Peyer's patch (tissue), 4 donors: Measurements from ENCODE around the gene AKAP13. TPM values are rescaled to one million over a fixed set of nuclear protein-coding genes. Genes with fewer than 3 reads are reported as not detected.

Experiments used
- DNase-seq, 3 donors: peaks; one replicate each; pipeline ENCODE4 v3.0.0-alpha.2; 2017 to 2019
- H3K27ac ChIP-seq, 4 donors: fragments of 200-600 bp; sonication (generic); one replicate each; pipeline ENCODE4 v1.5.1; 2016 to 2019
- H3K27me3 ChIP-seq, 2 donors: fragments of 200-600 bp; sonication (generic); one replicate each; pipeline ENCODE4 v1.5.1; 2019
- H3K36me3 ChIP-seq, 3 donors: fragments of 200-600 bp; sonication (generic); one replicate each; pipeline ENCODE4 v1.5.1; 2016 to 2019
- H3K4me1 ChIP-seq, 4 donors: fragments of 200-600 bp; sonication (generic); one replicate each; pipeline ENCODE4 v1.5.1; 2016 to 2019
- H3K4me3 ChIP-seq, 4 donors: fragments of 200-600 bp; sonication (generic); 1 replicate in 3 of 4; 2 replicates in 1 of 4; pipeline ENCODE4 v1.5.1; 2016 to 2019; ENCODE audit warnings: mild to moderate bottlenecking in 1 of 4
- H3K9me3 ChIP-seq, 4 donors: fragments of 200-600 bp; sonication (generic); one replicate each; pipeline ENCODE4 v1.5.1; 2016 to 2019; ENCODE audit warnings: mild to moderate bottlenecking in 1 of 4
- POLR2A ChIP-seq, 2 donors: fragments of 450-650 bp; IDR thresholded peaks; one replicate each; pipeline ENCODE4 v1.5.1; 2017; ENCODE audit warnings: antibody characterized with exemption in 2 of 2, mild to moderate bottlenecking in 2 of 2, moderate library complexity in 2 of 2
- total RNA-seq, 4 donors: library from RNA; depleted of rRNA; stranded (reverse); fragments of >200 nt; gene quantifications; one replicate each; pipeline ENCODE4 v1.1.0, GENCODE V29; 2016
- TF ChIP-seq, protein P1 (sequence below), 6 experiments: fragments of 450-650 bp in 4 of 6; fragments of 200-600 bp in 2 of 6; sonication (generic) in 1 of 6; IDR thresholded peaks; one replicate each; pipeline ENCODE4 v1.5.1; 2017 to 2019; ENCODE audit warnings: antibody characterized with exemption in 6 of 6, mild to moderate bottlenecking in 3 of 6, moderate library complexity in 1 of 6

Gene AKAP13
- total RNA-seq, 4 donors from 2014 or later: 166 to 742 (median 242) TPM

DNA sequence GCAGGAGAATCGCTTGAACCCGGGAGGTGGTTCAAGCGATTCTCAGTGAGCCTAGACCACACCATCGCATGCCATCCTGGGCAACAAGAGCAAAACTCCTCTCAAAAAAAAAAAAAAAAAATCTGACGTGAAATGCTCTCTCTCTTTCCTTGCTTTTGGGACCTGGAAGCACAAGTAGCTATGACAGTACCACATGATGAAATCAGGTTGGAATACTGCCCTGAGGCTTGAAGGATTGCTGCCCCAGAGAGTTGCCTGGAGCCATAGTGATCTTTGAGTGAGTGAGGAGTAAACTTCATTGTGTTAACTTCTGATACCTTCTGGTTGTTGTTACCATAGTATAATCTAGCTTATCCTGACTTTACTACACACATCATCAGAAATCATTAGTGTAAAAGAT lies 23.3 kb downstream of the AKAP13 start:
- Histone ChIP-seq H3K36me3 (no peaks in the 10 kb centered on the region), H3K27ac (peak overlapping the region in 1 of 4 donors; percentile 59), H3K4me3 (no peak overlapping the region), H3K9me3 (no peaks in the 10 kb centered on the region), H3K27me3 (no peaks in the 10 kb centered on the region), H3K4me1 (peaks cover 0 to 20% (median 8%) of the 10 kb centered on the region in 4 donors)
- TF ChIP-seq, protein P1, sequence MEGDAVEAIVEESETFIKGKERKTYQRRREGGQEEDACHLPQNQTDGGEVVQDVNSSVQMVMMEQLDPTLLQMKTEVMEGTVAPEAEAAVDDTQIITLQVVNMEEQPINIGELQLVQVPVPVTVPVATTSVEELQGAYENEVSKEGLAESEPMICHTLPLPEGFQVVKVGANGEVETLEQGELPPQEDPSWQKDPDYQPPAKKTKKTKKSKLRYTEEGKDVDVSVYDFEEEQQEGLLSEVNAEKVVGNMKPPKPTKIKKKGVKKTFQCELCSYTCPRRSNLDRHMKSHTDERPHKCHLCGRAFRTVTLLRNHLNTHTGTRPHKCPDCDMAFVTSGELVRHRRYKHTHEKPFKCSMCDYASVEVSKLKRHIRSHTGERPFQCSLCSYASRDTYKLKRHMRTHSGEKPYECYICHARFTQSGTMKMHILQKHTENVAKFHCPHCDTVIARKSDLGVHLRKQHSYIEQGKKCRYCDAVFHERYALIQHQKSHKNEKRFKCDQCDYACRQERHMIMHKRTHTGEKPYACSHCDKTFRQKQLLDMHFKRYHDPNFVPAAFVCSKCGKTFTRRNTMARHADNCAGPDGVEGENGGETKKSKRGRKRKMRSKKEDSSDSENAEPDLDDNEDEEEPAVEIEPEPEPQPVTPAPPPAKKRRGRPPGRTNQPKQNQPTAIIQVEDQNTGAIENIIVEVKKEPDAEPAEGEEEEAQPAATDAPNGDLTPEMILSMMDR (IDR thresholded peaks at IDR 0.05): no peak
- TF ChIP-seq POLR2A (IDR thresholded peaks at IDR 0.05): no peak
- no peak for DNase-seq

DNA sequence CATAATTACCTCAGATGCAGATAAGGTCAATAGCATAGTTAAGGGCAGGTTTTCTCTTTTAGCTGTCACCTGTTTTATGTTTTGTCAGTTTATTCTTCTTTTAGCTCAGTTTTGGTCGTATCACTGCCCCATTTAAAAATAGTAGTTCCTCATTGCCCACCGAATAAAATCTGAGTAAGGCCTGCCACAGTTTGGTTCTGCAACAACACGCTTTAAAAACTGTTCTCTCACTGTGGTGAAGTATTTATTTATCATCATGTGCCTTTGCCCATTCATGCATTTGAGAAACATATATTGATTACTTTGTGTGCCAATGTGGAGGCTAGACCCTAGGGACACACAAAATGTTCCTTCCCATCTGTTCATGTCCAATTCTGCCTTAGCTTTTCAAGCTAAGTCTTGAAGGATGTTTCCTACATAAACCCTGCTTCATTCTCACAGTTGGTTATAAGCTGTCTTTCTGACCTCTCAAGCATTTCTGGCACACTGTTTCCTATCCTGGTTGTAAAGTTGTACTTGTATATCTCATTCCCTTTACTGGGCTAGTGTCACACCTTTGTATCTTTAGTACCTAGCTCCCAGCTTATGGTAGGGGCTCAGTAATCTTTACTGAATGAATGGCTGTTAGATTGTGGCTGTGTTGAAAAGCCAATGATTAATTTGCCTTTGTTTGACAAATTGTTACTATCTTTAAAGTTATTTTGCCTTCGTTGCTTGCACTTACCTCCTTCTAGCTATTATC lies 23.9 kb downstream of the AKAP13 start:
- Histone ChIP-seq H3K4me3 (no peak overlapping the region), H3K4me1 (peaks cover 0 to 20% (median 8%) of the 10 kb centered on the region in 4 donors), H3K27ac (peak overlapping the region in 2 of 4 donors; percentile 36 to 59), H3K9me3 (no peaks in the 10 kb centered on the region), H3K27me3 (no peaks in the 10 kb centered on the region), H3K36me3 (no peaks in the 10 kb centered on the region)
- TF ChIP-seq, protein P1 (IDR thresholded peaks at IDR 0.05): no peak
- no peak for TF ChIP-seq POLR2A (IDR thresholded peaks at IDR 0.05)
- no peak for DNase-seq

DNA sequence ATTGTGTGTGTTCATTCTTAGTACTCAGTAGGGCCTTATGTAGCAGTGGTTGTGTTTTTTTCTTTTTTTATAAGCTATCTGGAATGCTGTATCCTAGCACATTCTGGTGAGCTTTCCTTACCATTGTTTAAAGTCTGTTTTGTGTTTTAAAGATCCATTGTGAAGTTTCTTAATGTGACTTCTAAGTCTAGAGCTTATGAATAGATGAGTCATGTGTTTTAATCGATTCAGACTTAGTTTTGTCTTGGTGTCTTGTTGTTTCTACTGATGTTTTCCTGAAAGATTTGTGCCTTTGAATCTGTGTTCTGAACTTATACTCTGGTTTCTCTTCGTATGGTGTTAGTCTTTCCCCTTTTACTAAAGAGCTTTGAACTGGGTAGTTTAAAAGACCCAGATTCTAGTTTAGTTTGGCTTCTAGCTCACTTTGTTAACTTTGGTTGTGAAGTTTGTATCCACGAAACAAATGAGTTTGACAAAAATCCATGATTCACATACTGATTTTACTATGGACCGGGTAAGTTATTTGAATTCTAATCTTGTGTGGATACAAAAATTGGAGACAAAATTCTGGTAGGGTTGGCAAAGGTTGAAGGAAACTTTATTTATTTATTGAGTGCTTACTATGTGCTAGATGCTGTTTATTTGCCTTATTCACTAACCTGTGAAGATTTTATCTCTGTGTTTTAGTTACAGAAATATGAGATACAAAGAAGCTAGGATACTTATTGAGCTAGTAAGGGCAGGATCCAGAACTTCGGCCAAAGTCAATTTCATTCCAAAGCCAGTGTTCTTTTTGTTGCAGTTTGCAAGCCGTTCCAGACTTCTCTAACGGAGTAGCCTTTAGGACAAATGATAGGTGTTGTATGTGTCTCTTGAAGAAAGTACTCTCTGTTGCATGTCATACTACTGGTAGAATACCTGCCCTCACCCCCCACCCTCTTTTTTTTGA lies 24.8 kb downstream of the AKAP13 start:
- Histone ChIP-seq H3K36me3 (no peaks in the 10 kb centered on the region), H3K4me3 (no peak overlapping the region), H3K27ac (peak overlapping the region in 2 of 4 donors; percentile 36 to 59), H3K9me3 (no peaks in the 10 kb centered on the region), H3K27me3 (no peaks in the 10 kb centered on the region), H3K4me1 (peaks cover 0 to 20% (median 8%) of the 10 kb centered on the region in 4 donors)
- TF ChIP-seq, protein P1 (IDR thresholded peaks at IDR 0.05): no peak
- no peak for TF ChIP-seq POLR2A (IDR thresholded peaks at IDR 0.05)
- DNase-seq: no peak

DNA sequence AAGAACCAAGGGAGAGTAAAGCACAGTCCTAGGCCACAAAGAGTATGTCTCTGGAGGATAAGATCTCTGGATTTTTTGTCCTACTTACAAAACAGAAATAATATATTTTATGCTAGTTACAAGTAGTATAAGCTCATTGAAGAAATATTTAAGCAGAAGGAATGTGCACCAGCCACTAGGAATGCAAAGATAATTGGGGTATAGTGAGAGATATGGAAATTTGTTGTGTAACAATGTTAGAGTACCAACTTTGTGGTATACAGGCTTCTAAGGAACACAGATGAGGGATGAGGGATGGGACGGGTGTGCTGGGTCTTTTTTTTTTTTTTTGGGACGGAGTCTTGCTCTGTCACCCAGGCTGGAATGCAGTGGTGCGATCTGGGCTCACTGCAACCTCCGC lies 26.5 kb downstream of the AKAP13 start:
- no peaks in the 10 kb centered on the region for H3K27me3 ChIP-seq
- H3K36me3 ChIP-seq: no peaks in the 10 kb centered on the region
- no peak for DNase-seq
- TF ChIP-seq, protein P1 (IDR thresholded peaks at IDR 0.05): no peak
- no peak for TF ChIP-seq POLR2A (IDR thresholded peaks at IDR 0.05)
- no peaks in the 10 kb centered on the region for H3K9me3 ChIP-seq
- H3K4me1 ChIP-seq: peaks cover 0 to 20% (median 4%) of the 10 kb centered on the region in 4 donors
- peak overlapping the region in 2 of 4 donors; percentile 18 to 68 for H3K27ac ChIP-seq
- no peak overlapping the region for H3K4me3 ChIP-seq

DNA sequence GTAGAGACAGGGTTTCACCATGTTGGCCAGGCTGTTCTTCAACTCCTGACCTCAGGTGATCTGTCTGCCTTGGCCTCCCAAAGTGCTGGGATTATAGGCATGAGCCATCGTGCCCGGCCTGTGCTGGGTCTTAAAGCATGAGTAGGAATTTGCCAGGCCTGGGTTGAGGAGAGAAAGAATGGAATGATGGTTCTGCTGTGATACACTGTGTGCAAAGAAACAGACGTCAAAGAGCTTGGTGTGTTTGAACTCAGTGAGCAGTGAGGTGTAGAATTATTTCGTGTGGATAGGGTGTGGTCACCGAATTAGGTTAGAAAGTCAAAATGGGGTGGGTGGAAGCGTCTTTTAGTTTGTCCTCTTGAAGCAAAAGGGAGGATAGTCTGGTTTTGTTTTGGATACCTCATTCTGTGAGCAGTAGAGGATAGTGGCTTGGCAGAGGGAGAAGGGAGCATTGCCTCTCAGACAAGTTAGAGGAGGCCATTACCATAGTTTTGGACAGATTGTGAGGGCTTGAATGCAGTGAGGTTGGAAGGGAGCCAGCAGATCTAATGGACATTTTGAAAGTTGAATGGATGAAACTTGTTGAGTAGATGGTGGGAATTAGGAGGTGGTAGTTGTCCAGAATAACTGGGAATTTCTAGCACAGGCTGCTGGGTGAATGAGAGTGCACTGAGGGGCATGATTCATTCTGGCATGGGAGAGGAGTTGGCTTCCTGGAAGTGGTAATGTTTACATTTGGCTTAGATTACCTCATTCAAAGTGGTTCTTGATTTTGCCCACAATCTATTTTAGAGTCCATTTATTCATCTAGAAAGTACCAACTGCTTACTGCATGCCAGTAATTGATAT lies 27.2 kb downstream of the AKAP13 start:
- Histone ChIP-seq H3K9me3 (no peaks in the 10 kb centered on the region), H3K27ac (peak overlapping the region in 3 of 4 donors; percentile 6 to 68 (median 18)), H3K4me1 (peaks cover 0 to 13% (median 4%) of the 10 kb centered on the region in 4 donors), H3K36me3 (no peaks in the 10 kb centered on the region), H3K4me3 (no peak overlapping the region), H3K27me3 (no peaks in the 10 kb centered on the region)
- no peak for DNase-seq
- TF ChIP-seq, protein P1 (IDR thresholded peaks at IDR 0.05): no peak
